ENCODE measurements around the gene AJAP1.
"Not testable (repeated sequence)": the region's sequence is repeated elsewhere in the genome, so short reads cannot be mapped to it uniquely, and the experiment has no call there.

The AJAP1 gene

GRCh38 chr1:4653796-4654725, at the start of gene AJAP1:
Gene AJAP1 (plus strand): TSS chr1:4654609. CDS start chr1:4655426, 817 bp downstream.
- no peak for DNase-seq (ENCODE audit: insufficient read length, low spot score)
- FAIRE-seq: no peak

- no peak for FAIRE-seq
- DNase-seq (ENCODE audit: insufficient read length, low spot score): no peak
Measured at GRCh38 chr1:4605158-4605557, 49.3 kb upstream of the AJAP1 start.

GRCh38 chr1:4611563-4612341, 42.7 kb upstream of the AJAP1 start:
- FAIRE-seq: no peak
- DNase-seq (ENCODE audit: insufficient read length, low spot score): no peak

- FAIRE-seq: no peak
Measured at GRCh38 chr1:4612991-4613390, 41.4 kb upstream of the AJAP1 start.

GRCh38 chr1:4613606-4614370, 40.6 kb upstream of the AJAP1 start:
- DNase-seq (ENCODE audit: insufficient read length, low spot score) (no peak), FAIRE-seq (no peak)

More at GRCh38 chr1:4612991-4613390, 41.4 kb upstream of the AJAP1 start:
- no peak for DNase-seq (ENCODE audit: insufficient read length, low spot score)

GRCh38 chr1:4614371-4615137, 39.9 kb upstream of the AJAP1 start:
- FAIRE-seq (no peak), DNase-seq (ENCODE audit: insufficient read length, low spot score) (no peak)

GRCh38 chr1:4615138-4615470, 39.3 kb upstream of the AJAP1 start:
- FAIRE-seq (no peak), DNase-seq (ENCODE audit: insufficient read length, low spot score) (no peak)

GRCh38 chr1:4615501-4615900, 38.9 kb upstream of the AJAP1 start:
- FAIRE-seq (no peak), DNase-seq (ENCODE audit: insufficient read length, low spot score) (no peak)

GRCh38 chr1:4616831-4617465, 37.5 kb upstream of the AJAP1 start:
- no peak for DNase-seq (ENCODE audit: insufficient read length, low spot score)
- no peak for FAIRE-seq

- DNase-seq (ENCODE audit: insufficient read length, low spot score): no peak
- no peak for FAIRE-seq
Measured at GRCh38 chr1:4617506-4617905, 36.9 kb upstream of the AJAP1 start.

GRCh38 chr1:4618827-4619226, 35.6 kb upstream of the AJAP1 start:
- not testable (repeated sequence) for DNase-seq (ENCODE audit: insufficient read length, low spot score); FAIRE-seq

- DNase-seq (ENCODE audit: insufficient read length, low spot score): no peak
- no peak for FAIRE-seq
Measured at GRCh38 chr1:4621646-4622045, 32.8 kb upstream of the AJAP1 start.

- no peak for FAIRE-seq
- DNase-seq (ENCODE audit: insufficient read length, low spot score): no peak
Measured at GRCh38 chr1:4622821-4623220, 31.6 kb upstream of the AJAP1 start.

GRCh38 chr1:4624141-4624715, 30.2 kb upstream of the AJAP1 start:
- no peak for DNase-seq (ENCODE audit: insufficient read length, low spot score)
- no peak for FAIRE-seq

GRCh38 chr1:4624801-4625200, 29.6 kb upstream of the AJAP1 start:
- FAIRE-seq (no peak), DNase-seq (ENCODE audit: insufficient read length, low spot score) (no peak)

- FAIRE-seq (no peak), DNase-seq (ENCODE audit: insufficient read length, low spot score) (no peak)
Measured at GRCh38 chr1:4626061-4626460, 28.3 kb upstream of the AJAP1 start.

- FAIRE-seq (no peak), DNase-seq (ENCODE audit: insufficient read length, low spot score) (no peak)
Measured at GRCh38 chr1:4626560-4627319, 27.7 kb upstream of the AJAP1 start.

- DNase-seq (ENCODE audit: insufficient read length, low spot score) (no peak), FAIRE-seq (no peak)
Measured at GRCh38 chr1:4627353-4627752, 27.1 kb upstream of the AJAP1 start.

GRCh38 chr1:4628992-4629391, 25.4 kb upstream of the AJAP1 start:
- no peak for FAIRE-seq
- DNase-seq (ENCODE audit: insufficient read length, low spot score): no peak
